Activated T-helper 1 cell treated with anti-CD3 and anti-CD28 coated beads, Interleukin-12 subunit alpha, Interleukin-12 subunit beta, Interleukin-2, Interleukin-4 antibody, amounts not matched to agents 30 ng/mL and 10 ng/mL and 1 ng/mL, durations not matched to agents 14 hours and 24 hours and 36 hours (primary cell): Measurements from ENCODE around the gene OLR1. TPM values are rescaled to one million over a fixed set of nuclear protein-coding genes. Genes with fewer than 3 reads are reported as not detected.

Experiments used
- DNase-seq: peaks from one replicate; pipeline ENCODE4 v3.0.0; 2021; ENCODE audit warnings: low spot score
- H3K27ac Mint-ChIP-seq: one replicate; pipeline ENCODE4 v1.8.0; 2021; ENCODE audit warnings: mild to moderate bottlenecking, mixed read lengths
- H3K27me3 Mint-ChIP-seq: one replicate; pipeline ENCODE4 v1.8.0; 2022; ENCODE audit warnings: mild to moderate bottlenecking, moderate library complexity, mixed read lengths; ENCODE audit not compliant: insufficient read depth
- H3K36me3 Mint-ChIP-seq: one replicate; pipeline ENCODE4 v1.8.0; 2021; ENCODE audit warnings: low read depth, mixed read lengths
- H3K4me1 Mint-ChIP-seq: one replicate; pipeline ENCODE4 v1.8.0; 2021; ENCODE audit warnings: low read depth, mixed read lengths
- H3K4me3 Mint-ChIP-seq: one replicate; pipeline ENCODE4 v1.8.0; 2021; ENCODE audit warnings: mild to moderate bottlenecking, moderate library complexity, mixed read lengths
- H3K9me3 Mint-ChIP-seq: one replicate; pipeline ENCODE4 v1.8.0; 2021; ENCODE audit warnings: mixed read lengths
- intact Hi-C: fragments of 100-400 bp; cut with micrococcal nuclease; formaldehyde crosslinking; loops from one replicate; pipeline ENCODE4 v1.15.1; 2024
- total RNA-seq: library from RNA; stranded (reverse); gene quantifications from 2 replicates; pipeline ENCODE4 v1.2.3, GENCODE V29; 2022

The OLR1 gene
- total RNA-seq, 1 donor from 2014 or later = not detected

GRCh38 chr12:10160617-10161385, 11.1 kb downstream of the OLR1 start:
- no peak overlapping the region for H3K27ac Mint-ChIP-seq
- H3K27me3 Mint-ChIP-seq = peaks cover 43% of the 10 kb centered on the region
- H3K9me3 Mint-ChIP-seq = no peaks in the 10 kb centered on the region
- no peaks in the 10 kb centered on the region for H3K4me1 Mint-ChIP-seq
- intact Hi-C loops = no loop called here
- no peak overlapping the region for H3K4me3 Mint-ChIP-seq
- DNase-seq = no peak
- H3K36me3 Mint-ChIP-seq = no peaks in the 10 kb centered on the region

GRCh38 chr12:10159280-10159679, 12.7 kb downstream of the OLR1 start:
- intact Hi-C loops = no loop called here
- Mint-ChIP-seq H3K4me3 (no peak overlapping the region), H3K9me3 (no peaks in the 10 kb centered on the region)

GRCh38 chr12:10158406-10158805, 13.5 kb downstream of the OLR1 start:
- H3K9me3 Mint-ChIP-seq = no peaks in the 10 kb centered on the region
- intact Hi-C loops = no loop called here
- no peak overlapping the region for H3K27ac Mint-ChIP-seq
- H3K36me3 Mint-ChIP-seq = no peaks in the 10 kb centered on the region
- DNase-seq = no peak
- no peak overlapping the region for H3K4me3 Mint-ChIP-seq
- H3K4me1 Mint-ChIP-seq = no peaks in the 10 kb centered on the region
- H3K27me3 Mint-ChIP-seq = peaks cover 55% of the 10 kb centered on the region

More at GRCh38 chr12:10159280-10159679, 12.7 kb downstream of the OLR1 start:
- no peak for DNase-seq
- no peaks in the 10 kb centered on the region for H3K36me3 Mint-ChIP-seq
- no peak overlapping the region for H3K27ac Mint-ChIP-seq
- H3K27me3 Mint-ChIP-seq = peaks cover 50% of the 10 kb centered on the region
- no peaks in the 10 kb centered on the region for H3K4me1 Mint-ChIP-seq

GRCh38 chr12:10155966-10156365, 16.0 kb downstream of the OLR1 start:
- no peaks in the 10 kb centered on the region for H3K9me3 Mint-ChIP-seq
- H3K27ac Mint-ChIP-seq = no peak overlapping the region
- DNase-seq = no peak
- H3K4me1 Mint-ChIP-seq = peaks cover 5% of the 10 kb centered on the region
- H3K4me3 Mint-ChIP-seq = no peak overlapping the region
- H3K27me3 Mint-ChIP-seq = peaks cover 49% of the 10 kb centered on the region
- intact Hi-C loops = no loop called here
- H3K36me3 Mint-ChIP-seq = no peaks in the 10 kb centered on the region

- Mint-ChIP-seq H3K4me3 (peak overlapping the region; percentile 83), H3K9me3 (no peaks in the 10 kb centered on the region), H3K36me3 (no peaks in the 10 kb centered on the region), H3K27me3 (peaks cover 46% of the 10 kb centered on the region), H3K4me1 (peaks cover 5% of the 10 kb centered on the region), H3K27ac (no peak overlapping the region)
- DNase-seq = no peak
- intact Hi-C loops = loop anchor here (5.0 kb wide), 2 partner anchors 388 to 598 kb away; no protein-coding TSS in a partner anchor
Measured at GRCh38 chr12:10154145-10154496, 17.8 kb downstream of the OLR1 start.

- Mint-ChIP-seq H3K4me3 (peak overlapping the region; percentile 83), H3K36me3 (no peaks in the 10 kb centered on the region), H3K4me1 (peaks cover 5% of the 10 kb centered on the region), H3K27ac (no peak overlapping the region), H3K27me3 (peaks cover 44% of the 10 kb centered on the region), H3K9me3 (no peaks in the 10 kb centered on the region)
- DNase-seq = peak; percentile 30
- intact Hi-C loops = loop anchor here (1.0 to 5.0 kb wide), 7 partner anchors 37 to 1333 kb away; partner anchors contain the start of genes GABARAPL1 and STYK1
Measured at GRCh38 chr12:10153271-10154144, 18.4 kb downstream of the OLR1 start.

- Mint-ChIP-seq H3K36me3 (no peaks in the 10 kb centered on the region), H3K9me3 (no peaks in the 10 kb centered on the region), H3K4me1 (peaks cover 5% of the 10 kb centered on the region), H3K27ac (no peak overlapping the region), H3K4me3 (no peak overlapping the region), H3K27me3 (peaks cover 40% of the 10 kb centered on the region)
- intact Hi-C loops = loop anchor here (2.0 to 5.0 kb wide), 3 partner anchors 61 to 601 kb away; partner anchors contain the start of gene GABARAPL1
- DNase-seq = no peak
Measured at GRCh38 chr12:10151621-10152020, 20.3 kb downstream of the OLR1 start.

- Mint-ChIP-seq H3K27ac (no peak overlapping the region), H3K4me3 (no peak overlapping the region), H3K9me3 (no peaks in the 10 kb centered on the region), H3K36me3 (no peaks in the 10 kb centered on the region), H3K4me1 (peaks cover under 1% of the 10 kb centered on the region), H3K27me3 (peaks cover 33% of the 10 kb centered on the region)
- DNase-seq = no peak
- intact Hi-C loops = no loop called here
Measured at GRCh38 chr12:10147714-10148403, 24.1 kb downstream of the OLR1 start.

- Mint-ChIP-seq H3K4me3 (no peak overlapping the region), H3K27ac (no peak overlapping the region), H3K4me1 (no peaks in the 10 kb centered on the region), H3K36me3 (no peaks in the 10 kb centered on the region), H3K9me3 (no peaks in the 10 kb centered on the region), H3K27me3 (peaks cover 44% of the 10 kb centered on the region)
- intact Hi-C loops = loop anchor here (5.0 kb wide), 1 partner anchor 276 kb away; the partner anchor contains the start of gene CLEC2B
- DNase-seq = no peak
Measured at GRCh38 chr12:10142976-10143589, 28.8 kb downstream of the OLR1 start.

GRCh38 chr12:10140001-10140400, 31.9 kb downstream of the OLR1 start:
- Mint-ChIP-seq H3K27ac (no peak overlapping the region), H3K9me3 (no peaks in the 10 kb centered on the region), H3K4me3 (no peak overlapping the region), H3K36me3 (no peaks in the 10 kb centered on the region), H3K27me3 (peaks cover 46% of the 10 kb centered on the region), H3K4me1 (no peaks in the 10 kb centered on the region)
- DNase-seq = peak; percentile 25
- intact Hi-C loops = loop anchor here (1.0 to 5.0 kb wide), 6 partner anchors 106 to 390 kb away; partner anchors contain the start of genes CLEC12B and CLEC2B

- H3K27ac Mint-ChIP-seq = no peak overlapping the region
- no peak overlapping the region for H3K4me3 Mint-ChIP-seq
- H3K9me3 Mint-ChIP-seq = no peaks in the 10 kb centered on the region
- no peak for DNase-seq
- peaks cover 31% of the 10 kb centered on the region for H3K27me3 Mint-ChIP-seq
- H3K4me1 Mint-ChIP-seq = no peaks in the 10 kb centered on the region
- no peaks in the 10 kb centered on the region for H3K36me3 Mint-ChIP-seq
- intact Hi-C loops = no loop called here
Measured at GRCh38 chr12:10136637-10137205, 35.2 kb downstream of the OLR1 start.

- Mint-ChIP-seq H3K27ac (no peak overlapping the region), H3K9me3 (no peaks in the 10 kb centered on the region), H3K27me3 (peaks cover 27% of the 10 kb centered on the region), H3K36me3 (no peaks in the 10 kb centered on the region), H3K4me1 (peaks cover 4% of the 10 kb centered on the region), H3K4me3 (no peak overlapping the region)
- intact Hi-C loops = no loop called here
- DNase-seq = no peak
Measured at GRCh38 chr12:10135126-10135525, 36.8 kb downstream of the OLR1 start.
